Measurements from ENCODE around the gene CHRNB4. TPM values are rescaled to one million over a fixed set of nuclear protein-coding genes. Genes with fewer than 3 reads are reported as not detected.
A peak's percentile ranks its signal among the peaks of the same experiment; 100 is the strongest.

CHRNB4 gene
- total RNA-seq, 4 donors from 2014 or later: 0.19 TPM; not detected in 3

- 22 to 35% methylated on average over 18 to 29 of the region's 32 CpGs for WGBS, 2 donors
- no peak overlapping the region for H3K4me3 ChIP-seq (ENCODE audit: low read depth, poor library complexity, severe bottlenecking)
- intact Hi-C loops (cut with DNase I; ENCODE audit: low total_unique reads): no loop called here
- no peak for DNase-seq (ENCODE audit: low spot score in 2 of 2)
- TF ChIP-seq CTCF (IDR thresholded peaks at IDR 0.05): no peak
- TF ChIP-seq POLR2A (IDR thresholded peaks at IDR 0.05): no peak
Observed at GRCh38 chr15:78640527-78641101, 396 bp downstream of the CHRNB4 start.

- DNase-seq (ENCODE audit: low spot score in 2 of 2): no peak
- intact Hi-C loops (cut with DNase I; ENCODE audit: low total_unique reads): no loop called here
- 49 to 55% methylated on average over 4 of the region's 4 CpGs for WGBS, 2 donors
- TF ChIP-seq CTCF (IDR thresholded peaks at IDR 0.05): no peak
- no peak for TF ChIP-seq POLR2A (IDR thresholded peaks at IDR 0.05)
- H3K4me3 ChIP-seq (ENCODE audit: low read depth, poor library complexity, severe bottlenecking): no peak overlapping the region
Observed at GRCh38 chr15:78638658-78639314, 2.2 kb downstream of the CHRNB4 start.

GRCh38 chr15:78637776-78638435 lies 3.1 kb downstream of the CHRNB4 start:
- DNase-seq (ENCODE audit: low spot score in 2 of 2): no peak
- WGBS, 2 donors: 79 to 83% methylated on average over 4 of the region's 4 CpGs
- TF ChIP-seq CTCF (IDR thresholded peaks at IDR 0.05): no peak
- no peak for TF ChIP-seq POLR2A (IDR thresholded peaks at IDR 0.05)

GRCh38 chr15:78636378-78636859 lies 4.6 kb downstream of the CHRNB4 start:
- DNase-seq (ENCODE audit: low spot score in 2 of 2): no peak
- intact Hi-C loops (cut with DNase I; ENCODE audit: low total_unique reads): no loop called here
- no peak overlapping the region for H3K4me3 ChIP-seq (ENCODE audit: low read depth, poor library complexity, severe bottlenecking)
- 90 to 91% methylated on average over 2 of the region's 2 CpGs for WGBS, 2 donors
- TF ChIP-seq CTCF (IDR thresholded peaks at IDR 0.05) (no peak), POLR2A (IDR thresholded peaks at IDR 0.05) (no peak)

More at GRCh38 chr15:78637776-78638435, 3.1 kb downstream of the CHRNB4 start:
- H3K4me3 ChIP-seq (ENCODE audit: low read depth, poor library complexity, severe bottlenecking): no peak overlapping the region
- intact Hi-C loops (cut with DNase I; ENCODE audit: low total_unique reads): no loop called here

- H3K4me3 ChIP-seq (ENCODE audit: low read depth, poor library complexity, severe bottlenecking): no peak overlapping the region
- intact Hi-C loops (cut with DNase I; ENCODE audit: low total_unique reads): no loop called here
- DNase-seq (ENCODE audit: low spot score in 2 of 2): peak in 1 of 2 donors; percentile 72
- 95% methylated on average over 10 of the region's 10 CpGs for WGBS, 2 donors
- TF ChIP-seq CTCF (IDR thresholded peaks at IDR 0.05) (no peak), POLR2A (IDR thresholded peaks at IDR 0.05) (no peak)
Observed at GRCh38 chr15:78635346-78635745, 5.7 kb downstream of the CHRNB4 start.
